ENCODE data around the gene POTEF. TPM values are rescaled to one million over a fixed set of nuclear protein-coding genes. Genes with fewer than 3 reads are reported as not detected.
"Not testable (repeated sequence)": the region's sequence is repeated elsewhere in the genome, so short reads cannot be mapped to it uniquely, and the experiment has no call there.

The POTEF gene
- polyA plus RNA-seq, 1 donor (not counting 4 experiments of a cell fraction or from before 2014, with no cell fraction given): not detected

- dilution Hi-C loops (cut with MboI; ENCODE audit: extremely low pct_ligation_motif_present, low sequenced_read_pairs); H3K9ac ChIP-seq (ENCODE audit: control insufficient read depth, extremely low read depth, insufficient read depth, low read length); DNase-seq (ENCODE audit: low read depth, low spot score): not testable (repeated sequence)
Observed at GRCh38 chr2:130142396-130143265, 13.6 kb upstream of the POTEF start.

GRCh38 chr2:130141645-130142370 is 12.8 kb upstream of the POTEF start:
- H3K9ac ChIP-seq (ENCODE audit: control insufficient read depth, extremely low read depth, insufficient read depth, low read length); H3K9me3 ChIP-seq (ENCODE audit: control insufficient read depth, low read depth, low read length); H3K9me1 ChIP-seq (ENCODE audit: control insufficient read depth, extremely low read depth, insufficient read depth, low read length); H3K79me2 ChIP-seq (ENCODE audit: control insufficient read depth, insufficient read depth, low read length); H3K27me3 ChIP-seq (ENCODE audit: control insufficient read depth, extremely low read depth, insufficient read depth, low read length); H4K20me1 ChIP-seq (ENCODE audit: control insufficient read depth, extremely low read depth, insufficient read depth, low read length); dilution Hi-C loops (cut with MboI; ENCODE audit: extremely low pct_ligation_motif_present, low sequenced_read_pairs); H3K27ac ChIP-seq (ENCODE audit: control insufficient read depth, insufficient read depth, low read length); H3K4me3 ChIP-seq (ENCODE audit: control insufficient read depth in 2 of 3, extremely low read depth in 1 of 3, insufficient read depth in 2 of 3, low read depth in 1 of 3, low read length in 3 of 3); H3K4me1 ChIP-seq (ENCODE audit: control insufficient read depth, extremely low read depth, insufficient read depth, low read length); H3K4me2 ChIP-seq (ENCODE audit: control insufficient read depth, extremely low read depth, insufficient read depth, low read depth, low read length); DNase-seq (ENCODE audit: low read depth, low spot score); FAIRE-seq; H3K36me3 ChIP-seq (ENCODE audit: control insufficient read depth in 2 of 2, extremely low read depth in 1 of 2, insufficient read depth in 2 of 2, low read length in 2 of 2); H2AFZ ChIP-seq (ENCODE audit: control insufficient read depth, low read length): not testable (repeated sequence)

More at GRCh38 chr2:130142396-130143265, 13.6 kb upstream of the POTEF start:
- not testable (repeated sequence) for H3K4me2 ChIP-seq (ENCODE audit: control insufficient read depth, extremely low read depth, insufficient read depth, low read depth, low read length); H3K36me3 ChIP-seq (ENCODE audit: control insufficient read depth in 2 of 2, extremely low read depth in 1 of 2, insufficient read depth in 2 of 2, low read length in 2 of 2); H4K20me1 ChIP-seq (ENCODE audit: control insufficient read depth, extremely low read depth, insufficient read depth, low read length); FAIRE-seq; H3K27ac ChIP-seq (ENCODE audit: control insufficient read depth, insufficient read depth, low read length); H3K9me1 ChIP-seq (ENCODE audit: control insufficient read depth, extremely low read depth, insufficient read depth, low read length); H2AFZ ChIP-seq (ENCODE audit: control insufficient read depth, low read length); H3K4me1 ChIP-seq (ENCODE audit: control insufficient read depth, extremely low read depth, insufficient read depth, low read length); H3K4me3 ChIP-seq (ENCODE audit: control insufficient read depth in 2 of 3, extremely low read depth in 1 of 3, insufficient read depth in 2 of 3, low read depth in 1 of 3, low read length in 3 of 3); H3K27me3 ChIP-seq (ENCODE audit: control insufficient read depth, extremely low read depth, insufficient read depth, low read length); H3K9me3 ChIP-seq (ENCODE audit: control insufficient read depth, low read depth, low read length); H3K79me2 ChIP-seq (ENCODE audit: control insufficient read depth, insufficient read depth, low read length)

DNA sequence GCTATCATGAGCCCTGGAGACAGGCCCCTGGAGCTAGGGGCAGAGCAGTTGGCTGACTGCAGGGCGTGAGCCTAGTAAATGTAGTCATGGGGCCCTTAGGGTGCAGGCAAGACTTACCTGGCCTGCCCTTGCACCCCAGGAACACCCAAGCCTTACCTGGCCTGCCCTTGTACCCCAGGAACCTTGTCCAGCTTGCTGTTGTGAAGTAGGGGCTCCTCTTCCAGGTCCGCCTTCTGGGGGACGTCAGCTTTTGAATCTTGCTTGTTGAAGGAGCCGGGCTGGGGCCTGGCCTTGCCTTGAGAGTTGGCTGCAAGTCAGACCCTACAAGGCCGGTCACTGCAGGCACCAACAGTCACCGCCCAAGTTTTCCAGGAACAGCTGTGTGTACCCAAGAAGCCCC is 12.0 kb upstream of the POTEF start:
- H3K27ac ChIP-seq (ENCODE audit: control insufficient read depth, insufficient read depth, low read length); H3K4me3 ChIP-seq (ENCODE audit: control insufficient read depth in 2 of 3, extremely low read depth in 1 of 3, insufficient read depth in 2 of 3, low read depth in 1 of 3, low read length in 3 of 3); FAIRE-seq; H3K4me2 ChIP-seq (ENCODE audit: control insufficient read depth, extremely low read depth, insufficient read depth, low read depth, low read length); H3K36me3 ChIP-seq (ENCODE audit: control insufficient read depth in 2 of 2, extremely low read depth in 1 of 2, insufficient read depth in 2 of 2, low read length in 2 of 2); H3K79me2 ChIP-seq (ENCODE audit: control insufficient read depth, insufficient read depth, low read length); H3K9me1 ChIP-seq (ENCODE audit: control insufficient read depth, extremely low read depth, insufficient read depth, low read length); H4K20me1 ChIP-seq (ENCODE audit: control insufficient read depth, extremely low read depth, insufficient read depth, low read length); H3K4me1 ChIP-seq (ENCODE audit: control insufficient read depth, extremely low read depth, insufficient read depth, low read length); dilution Hi-C loops (cut with MboI; ENCODE audit: extremely low pct_ligation_motif_present, low sequenced_read_pairs); H3K27me3 ChIP-seq (ENCODE audit: control insufficient read depth, extremely low read depth, insufficient read depth, low read length); H2AFZ ChIP-seq (ENCODE audit: control insufficient read depth, low read length); H3K9ac ChIP-seq (ENCODE audit: control insufficient read depth, extremely low read depth, insufficient read depth, low read length); H3K9me3 ChIP-seq (ENCODE audit: control insufficient read depth, low read depth, low read length); DNase-seq (ENCODE audit: low read depth, low spot score): not testable (repeated sequence)

- H3K9me1 ChIP-seq (ENCODE audit: control insufficient read depth, extremely low read depth, insufficient read depth, low read length); H3K9ac ChIP-seq (ENCODE audit: control insufficient read depth, extremely low read depth, insufficient read depth, low read length); H3K4me2 ChIP-seq (ENCODE audit: control insufficient read depth, extremely low read depth, insufficient read depth, low read depth, low read length); H3K4me1 ChIP-seq (ENCODE audit: control insufficient read depth, extremely low read depth, insufficient read depth, low read length); H3K36me3 ChIP-seq (ENCODE audit: control insufficient read depth in 2 of 2, extremely low read depth in 1 of 2, insufficient read depth in 2 of 2, low read length in 2 of 2); H3K4me3 ChIP-seq (ENCODE audit: control insufficient read depth in 2 of 3, extremely low read depth in 1 of 3, insufficient read depth in 2 of 3, low read depth in 1 of 3, low read length in 3 of 3); H3K27ac ChIP-seq (ENCODE audit: control insufficient read depth, insufficient read depth, low read length); H3K9me3 ChIP-seq (ENCODE audit: control insufficient read depth, low read depth, low read length); DNase-seq (ENCODE audit: low read depth, low spot score); H4K20me1 ChIP-seq (ENCODE audit: control insufficient read depth, extremely low read depth, insufficient read depth, low read length); H3K27me3 ChIP-seq (ENCODE audit: control insufficient read depth, extremely low read depth, insufficient read depth, low read length); H2AFZ ChIP-seq (ENCODE audit: control insufficient read depth, low read length); dilution Hi-C loops (cut with MboI; ENCODE audit: extremely low pct_ligation_motif_present, low sequenced_read_pairs); FAIRE-seq; H3K79me2 ChIP-seq (ENCODE audit: control insufficient read depth, insufficient read depth, low read length): not testable (repeated sequence)
Observed at GRCh38 chr2:130140516-130140915, 11.5 kb upstream of the POTEF start.

Data from keratinocyte (primary cell).